GM23338 (cell line): Measurements from ENCODE around the gene QPCTL. TPM values are rescaled to one million over a fixed set of nuclear protein-coding genes. Genes with fewer than 3 reads are reported as not detected.

ENCODE experiments used
- ATAC-seq: fragments of 200-7000 bp; cut with Tn5 transposase; 3 replicates; pipeline ENCODE4 v1.9.1; 2020
- DNase-seq: peaks from one replicate; pipeline ENCODE4 v3.0.0-alpha.2; 2015; ENCODE audit warnings: low spot score
- H2AFZ ChIP-seq: fragments of 200-600 bp; sonication (generic); 2 replicates; pipeline ENCODE4 v1.8.0; 2016; ENCODE audit warnings: antibody characterized with exemption, mild to moderate bottlenecking, moderate library complexity
- H3F3A ChIP-seq: fragments of 200-600 bp; sonication (generic); replicated peaks from 2 replicates; pipeline ENCODE4 v1.8.0; 2017; ENCODE audit warnings: antibody characterized with exemption, mixed run types, low read depth
- H3K27ac ChIP-seq: fragments of 200-600 bp; sonication (generic); 2 replicates; pipeline ENCODE4 v1.6.1; 2016; ENCODE audit warnings: low read depth
- H3K27me3 ChIP-seq: fragments of 200-600 bp; sonication (generic); 2 replicates; pipeline ENCODE4 v1.8.0; 2016; ENCODE audit warnings: mild to moderate bottlenecking, mixed run types, moderate library complexity; ENCODE audit not compliant: insufficient read depth
- H3K36me3 ChIP-seq: fragments of 200-600 bp; sonication (generic); 2 replicates; pipeline ENCODE4 v1.8.0; 2016; ENCODE audit warnings: mild to moderate bottlenecking; ENCODE audit not compliant: insufficient read depth
- H3K4me1 ChIP-seq: fragments of 200-600 bp; sonication (generic); 2 replicates; pipeline ENCODE4 v1.8.0; 2016; ENCODE audit warnings: mild to moderate bottlenecking, moderate library complexity; ENCODE audit not compliant: insufficient read depth
- H3K4me2 ChIP-seq: fragments of 200-600 bp; sonication (generic); 2 replicates; pipeline ENCODE4 v1.7.1; 2017; ENCODE audit warnings: mixed run types
- H3K4me3 ChIP-seq: fragments of 200-600 bp; sonication (generic); 2 replicates; pipeline ENCODE4 v1.6.1; 2016; ENCODE audit warnings: mixed run types
- H3K79me2 ChIP-seq: fragments of 200-600 bp; sonication (generic); replicated peaks from 2 replicates; pipeline ENCODE4 v1.8.0; 2017; ENCODE audit warnings: mild to moderate bottlenecking; ENCODE audit not compliant: insufficient read depth
- H3K9me2 ChIP-seq: fragments of 200-600 bp; sonication (generic); 2 replicates; pipeline ENCODE4 v1.8.0; 2017; ENCODE audit not compliant: insufficient read depth
- H4K20me1 ChIP-seq: fragments of 200-600 bp; sonication (generic); replicated peaks from 2 replicates; pipeline ENCODE4 v1.8.0; 2017; ENCODE audit warnings: mild to moderate bottlenecking; ENCODE audit not compliant: insufficient read depth
- H3K27ac Mint-ChIP-seq: 2 replicates; pipeline ENCODE4 v1.8.0; 2020; ENCODE audit warnings: inconsistent platforms, mild to moderate bottlenecking, moderate library complexity, mixed read lengths
- H3K27me3 Mint-ChIP-seq: 3 replicates; pipeline ENCODE4 v1.8.0; 2022; ENCODE audit warnings: low read depth, mild to moderate bottlenecking, moderate library complexity, mixed read lengths, inconsistent platforms; ENCODE audit not compliant: insufficient read depth, poor library complexity
- H3K36me3 Mint-ChIP-seq: 3 replicates; pipeline ENCODE4 v1.8.0; 2021; ENCODE audit warnings: low read depth, mild to moderate bottlenecking, inconsistent platforms, moderate library complexity, mixed read lengths
- H3K4me1 Mint-ChIP-seq: 3 replicates; pipeline ENCODE4 v1.8.0; 2020; ENCODE audit warnings: mild to moderate bottlenecking, inconsistent platforms, mixed read lengths
- H3K4me3 Mint-ChIP-seq: 3 replicates; pipeline ENCODE4 v1.8.0; 2021; ENCODE audit warnings: moderate library complexity, mild to moderate bottlenecking, inconsistent platforms, mixed read lengths
- H3K9me3 Mint-ChIP-seq: 3 replicates; pipeline ENCODE4 v1.8.0; 2020; ENCODE audit warnings: moderate library complexity, mild to moderate bottlenecking, inconsistent platforms, mixed read lengths
- CREB1 ChIP-seq: fragments of 250-450 bp; sonication (Bioruptor Pico); IDR thresholded peaks from 2 replicates; pipeline ENCODE4 v1.5.0; 2020; ENCODE audit warnings: low read depth, mild to moderate bottlenecking, moderate library complexity
- CTCF ChIP-seq, 2 experiments: fragments of 200-600 bp in 1 of 2; sonication (generic) in 1 of 2; conservative IDR thresholded peaks; 2 replicates each; pipeline versions ENCODE4 v1.5.1 to v1.6.1; 2016 to 2017; ENCODE audit warnings: antibody characterized with exemption in 2 of 2, low read depth in 2 of 2, mild to moderate bottlenecking in 2 of 2, moderate library complexity in 1 of 2
- EZH2 ChIP-seq: fragments of 200-600 bp; sonication (generic); IDR thresholded peaks from one replicate; pipeline ENCODE4 v1.8.0; 2017; ENCODE audit warnings: antibody characterized with exemption, mild to moderate bottlenecking, low read depth; ENCODE audit not compliant: unreplicated experiment
- EZH2phosphoT487 ChIP-seq: fragments of 200-600 bp; sonication (generic); IDR thresholded peaks from one replicate; pipeline ENCODE4 v1.8.1; 2018; ENCODE audit warnings: antibody characterized with exemption; ENCODE audit not compliant: unreplicated experiment
- JUNB ChIP-seq: IDR thresholded peaks from one replicate; pipeline ENCODE4 v1.6.1; 2016; ENCODE audit warnings: antibody characterized with exemption; ENCODE audit not compliant: unreplicated experiment
- NANOG ChIP-seq: IDR thresholded peaks from 2 replicates; pipeline ENCODE4 v1.6.1; 2016; ENCODE audit warnings: antibody characterized with exemption, borderline replicate concordance
- POLR2AphosphoS5 ChIP-seq: IDR thresholded peaks from 2 replicates; pipeline ENCODE4 v1.6.1; 2016; ENCODE audit warnings: antibody characterized with exemption, low read depth
- STAT1 ChIP-seq: IDR thresholded peaks from one replicate; pipeline ENCODE4 v1.6.1; 2016; ENCODE audit warnings: antibody characterized with exemption; ENCODE audit not compliant: unreplicated experiment
- ZNF114 ChIP-seq: fragments of 250-450 bp; sonication (Bioruptor Pico); IDR thresholded peaks from 2 replicates; pipeline ENCODE4 v1.5.0; 2020; ENCODE audit warnings: mild to moderate bottlenecking, moderate library complexity
- ZNF331 ChIP-seq: fragments of 250-450 bp; sonication (Bioruptor Pico); IDR thresholded peaks from 2 replicates; pipeline ENCODE4 v1.5.0; 2020; ENCODE audit warnings: low read depth, mild to moderate bottlenecking, moderate library complexity
- polyA plus RNA-seq: library from polyadenylated mRNA; unstranded; fragments of >200 nt; fragmentation: Nextera tagmentation; extraction: Ambion mirVana; gene quantifications from 2 replicates; pipeline ENCODE4 v1.2.1, GENCODE V29; 2016
- total RNA-seq: library from RNA; depleted of rRNA; stranded (reverse); fragments of >200 nt; shearing (Covaris generic); gene quantifications from 2 replicates; pipeline ENCODE4 v1.2.3, GENCODE V29; 2014
- TF ChIP-seq, protein P1 (sequence below): IDR thresholded peaks from 2 replicates; pipeline ENCODE4 v1.6.1; 2016; ENCODE audit warnings: antibody characterized with exemption
- TF ChIP-seq, protein P2 (sequence below): IDR thresholded peaks from one replicate; pipeline ENCODE4 v1.6.1; 2018; ENCODE audit warnings: antibody characterized with exemption; ENCODE audit not compliant: unreplicated experiment
- TF ChIP-seq, protein P3 (sequence below): fragments of 250-450 bp; sonication (Bioruptor Pico); IDR thresholded peaks from 2 replicates; pipeline ENCODE4 v1.5.0; 2020; ENCODE audit warnings: mild to moderate bottlenecking, moderate library complexity

QPCTL gene
- total and polyA plus RNA-seq, 2 experiments from 2014 or later: 10.6 to 26.2 TPM

- Histone ChIP-seq H3K9me2 (no peaks in the 10 kb centered on the region; the same call in 1 of the 2 replicates), H3K79me2 (no peaks in the 10 kb centered on the region), H2AFZ (peak overlapping the region; percentile 29), H3K27me3 (no peaks in the 10 kb centered on the region), H3K27ac (no peak overlapping the region), H3K4me1 (no peaks in the 10 kb centered on the region), H3K4me2 (no peak overlapping the region), H3K4me3 (no peak overlapping the region), H3K36me3 (no peaks in the 10 kb centered on the region), H4K20me1 (no peaks in the 10 kb centered on the region), H3F3A (0 out of 2 replicates have a peak, but pooled peaks cover 7% of the 10 kb centered on the region)
- no peak for DNase-seq
- no peaks in the 10 kb centered on the region for H3K36me3 Mint-ChIP-seq
- H3K27me3 Mint-ChIP-seq: peaks cover 8% of the 10 kb centered on the region
- no peaks in the 10 kb centered on the region; the same call in 2 of the 3 replicates for H3K4me1 Mint-ChIP-seq
- no peak overlapping the region for H3K4me3 Mint-ChIP-seq
- TF ChIP-seq JUNB: no peak
- no peak for TF ChIP-seq ZNF331 (CRISPR knock-in tag)
- TF ChIP-seq, protein P1, sequence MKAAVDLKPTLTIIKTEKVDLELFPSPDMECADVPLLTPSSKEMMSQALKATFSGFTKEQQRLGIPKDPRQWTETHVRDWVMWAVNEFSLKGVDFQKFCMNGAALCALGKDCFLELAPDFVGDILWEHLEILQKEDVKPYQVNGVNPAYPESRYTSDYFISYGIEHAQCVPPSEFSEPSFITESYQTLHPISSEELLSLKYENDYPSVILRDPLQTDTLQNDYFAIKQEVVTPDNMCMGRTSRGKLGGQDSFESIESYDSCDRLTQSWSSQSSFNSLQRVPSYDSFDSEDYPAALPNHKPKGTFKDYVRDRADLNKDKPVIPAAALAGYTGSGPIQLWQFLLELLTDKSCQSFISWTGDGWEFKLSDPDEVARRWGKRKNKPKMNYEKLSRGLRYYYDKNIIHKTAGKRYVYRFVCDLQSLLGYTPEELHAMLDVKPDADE: no peak
- no peak for TF ChIP-seq CREB1 (CRISPR knock-in tag)
- TF ChIP-seq EZH2: no peak
- no peak for TF ChIP-seq POLR2AphosphoS5
- TF ChIP-seq NANOG: no peak
- TF ChIP-seq CTCF (conservative IDR thresholded peaks at IDR 0.05; ENCODE audit: low read depth in 2 of 2): no peak
- no peak for TF ChIP-seq STAT1
- TF ChIP-seq, protein P2, sequence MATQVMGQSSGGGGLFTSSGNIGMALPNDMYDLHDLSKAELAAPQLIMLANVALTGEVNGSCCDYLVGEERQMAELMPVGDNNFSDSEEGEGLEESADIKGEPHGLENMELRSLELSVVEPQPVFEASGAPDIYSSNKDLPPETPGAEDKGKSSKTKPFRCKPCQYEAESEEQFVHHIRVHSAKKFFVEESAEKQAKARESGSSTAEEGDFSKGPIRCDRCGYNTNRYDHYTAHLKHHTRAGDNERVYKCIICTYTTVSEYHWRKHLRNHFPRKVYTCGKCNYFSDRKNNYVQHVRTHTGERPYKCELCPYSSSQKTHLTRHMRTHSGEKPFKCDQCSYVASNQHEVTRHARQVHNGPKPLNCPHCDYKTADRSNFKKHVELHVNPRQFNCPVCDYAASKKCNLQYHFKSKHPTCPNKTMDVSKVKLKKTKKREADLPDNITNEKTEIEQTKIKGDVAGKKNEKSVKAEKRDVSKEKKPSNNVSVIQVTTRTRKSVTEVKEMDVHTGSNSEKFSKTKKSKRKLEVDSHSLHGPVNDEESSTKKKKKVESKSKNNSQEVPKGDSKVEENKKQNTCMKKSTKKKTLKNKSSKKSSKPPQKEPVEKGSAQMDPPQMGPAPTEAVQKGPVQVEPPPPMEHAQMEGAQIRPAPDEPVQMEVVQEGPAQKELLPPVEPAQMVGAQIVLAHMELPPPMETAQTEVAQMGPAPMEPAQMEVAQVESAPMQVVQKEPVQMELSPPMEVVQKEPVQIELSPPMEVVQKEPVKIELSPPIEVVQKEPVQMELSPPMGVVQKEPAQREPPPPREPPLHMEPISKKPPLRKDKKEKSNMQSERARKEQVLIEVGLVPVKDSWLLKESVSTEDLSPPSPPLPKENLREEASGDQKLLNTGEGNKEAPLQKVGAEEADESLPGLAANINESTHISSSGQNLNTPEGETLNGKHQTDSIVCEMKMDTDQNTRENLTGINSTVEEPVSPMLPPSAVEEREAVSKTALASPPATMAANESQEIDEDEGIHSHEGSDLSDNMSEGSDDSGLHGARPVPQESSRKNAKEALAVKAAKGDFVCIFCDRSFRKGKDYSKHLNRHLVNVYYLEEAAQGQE: no peak
- TF ChIP-seq EZH2phosphoT487: no peak
- no peak for TF ChIP-seq ZNF114 (CRISPR knock-in tag)
- TF ChIP-seq, protein P3, sequence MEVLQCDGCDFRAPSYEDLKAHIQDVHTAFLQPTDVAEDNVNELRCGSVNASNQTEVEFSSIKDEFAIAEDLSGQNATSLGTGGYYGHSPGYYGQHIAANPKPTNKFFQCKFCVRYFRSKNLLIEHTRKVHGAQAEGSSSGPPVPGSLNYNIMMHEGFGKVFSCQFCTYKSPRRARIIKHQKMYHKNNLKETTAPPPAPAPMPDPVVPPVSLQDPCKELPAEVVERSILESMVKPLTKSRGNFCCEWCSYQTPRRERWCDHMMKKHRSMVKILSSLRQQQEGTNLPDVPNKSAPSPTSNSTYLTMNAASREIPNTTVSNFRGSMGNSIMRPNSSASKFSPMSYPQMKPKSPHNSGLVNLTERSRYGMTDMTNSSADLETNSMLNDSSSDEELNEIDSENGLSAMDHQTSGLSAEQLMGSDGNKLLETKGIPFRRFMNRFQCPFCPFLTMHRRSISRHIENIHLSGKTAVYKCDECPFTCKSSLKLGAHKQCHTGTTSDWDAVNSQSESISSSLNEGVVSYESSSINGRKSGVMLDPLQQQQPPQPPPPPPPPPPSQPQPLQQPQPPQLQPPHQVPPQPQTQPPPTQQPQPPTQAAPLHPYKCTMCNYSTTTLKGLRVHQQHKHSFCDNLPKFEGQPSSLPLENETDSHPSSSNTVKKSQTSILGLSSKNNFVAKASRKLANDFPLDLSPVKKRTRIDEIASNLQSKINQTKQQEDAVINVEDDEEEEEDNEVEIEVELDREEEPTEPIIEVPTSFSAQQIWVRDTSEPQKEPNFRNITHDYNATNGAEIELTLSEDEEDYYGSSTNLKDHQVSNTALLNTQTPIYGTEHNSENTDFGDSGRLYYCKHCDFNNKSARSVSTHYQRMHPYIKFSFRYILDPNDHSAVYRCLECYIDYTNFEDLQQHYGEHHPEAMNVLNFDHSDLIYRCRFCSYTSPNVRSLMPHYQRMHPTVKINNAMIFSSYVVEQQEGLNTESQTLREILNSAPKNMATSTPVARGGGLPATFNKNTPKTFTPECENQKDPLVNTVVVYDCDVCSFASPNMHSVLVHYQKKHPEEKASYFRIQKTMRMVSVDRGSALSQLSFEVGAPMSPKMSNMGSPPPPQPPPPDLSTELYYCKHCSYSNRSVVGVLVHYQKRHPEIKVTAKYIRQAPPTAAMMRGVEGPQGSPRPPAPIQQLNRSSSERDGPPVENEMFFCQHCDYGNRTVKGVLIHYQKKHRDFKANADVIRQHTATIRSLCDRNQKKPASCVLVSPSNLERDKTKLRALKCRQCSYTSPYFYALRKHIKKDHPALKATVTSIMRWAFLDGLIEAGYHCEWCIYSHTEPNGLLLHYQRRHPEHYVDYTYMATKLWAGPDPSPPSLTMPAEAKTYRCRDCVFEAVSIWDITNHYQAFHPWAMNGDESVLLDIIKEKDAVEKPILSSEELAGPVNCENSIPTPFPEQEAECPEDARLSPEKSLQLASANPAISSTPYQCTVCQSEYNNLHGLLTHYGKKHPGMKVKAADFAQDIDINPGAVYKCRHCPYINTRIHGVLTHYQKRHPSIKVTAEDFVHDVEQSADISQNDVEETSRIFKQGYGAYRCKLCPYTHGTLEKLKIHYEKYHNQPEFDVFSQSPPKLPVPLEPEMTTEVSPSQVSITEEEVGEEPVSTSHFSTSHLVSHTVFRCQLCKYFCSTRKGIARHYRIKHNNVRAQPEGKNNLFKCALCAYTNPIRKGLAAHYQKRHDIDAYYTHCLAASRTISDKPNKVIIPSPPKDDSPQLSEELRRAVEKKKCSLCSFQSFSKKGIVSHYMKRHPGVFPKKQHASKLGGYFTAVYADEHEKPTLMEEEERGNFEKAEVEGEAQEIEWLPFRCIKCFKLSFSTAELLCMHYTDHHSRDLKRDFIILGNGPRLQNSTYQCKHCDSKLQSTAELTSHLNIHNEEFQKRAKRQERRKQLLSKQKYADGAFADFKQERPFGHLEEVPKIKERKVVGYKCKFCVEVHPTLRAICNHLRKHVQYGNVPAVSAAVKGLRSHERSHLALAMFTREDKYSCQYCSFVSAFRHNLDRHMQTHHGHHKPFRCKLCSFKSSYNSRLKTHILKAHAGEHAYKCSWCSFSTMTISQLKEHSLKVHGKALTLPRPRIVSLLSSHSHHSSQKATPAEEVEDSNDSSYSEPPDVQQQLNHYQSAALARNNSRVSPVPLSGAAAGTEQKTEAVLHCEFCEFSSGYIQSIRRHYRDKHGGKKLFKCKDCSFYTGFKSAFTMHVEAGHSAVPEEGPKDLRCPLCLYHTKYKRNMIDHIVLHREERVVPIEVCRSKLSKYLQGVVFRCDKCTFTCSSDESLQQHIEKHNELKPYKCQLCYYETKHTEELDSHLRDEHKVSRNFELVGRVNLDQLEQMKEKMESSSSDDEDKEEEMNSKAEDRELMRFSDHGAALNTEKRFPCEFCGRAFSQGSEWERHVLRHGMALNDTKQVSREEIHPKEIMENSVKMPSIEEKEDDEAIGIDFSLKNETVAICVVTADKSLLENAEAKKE (CRISPR knock-in tag): no peak
- peak; percentile 57 for ATAC-seq
- no peaks in the 10 kb centered on the region for H3K9me3 Mint-ChIP-seq
- H3K27ac Mint-ChIP-seq: no peak overlapping the region
Measured at GRCh38 chr19:45739498-45740439, 47.3 kb downstream of the QPCTL start.
